GM18861 (cell line): ENCODE results near the gene WDR7.
"Not testable (repeated sequence)": the region's sequence is repeated elsewhere in the genome, so short reads cannot be mapped to it uniquely, and the experiment has no call there.

ENCODE experiments used
- ATAC-seq: cut with Tn5 transposase; IDR thresholded peaks from one replicate; pipeline ENCODE4 v1.9.1; 2021; ENCODE audit not compliant: unreplicated experiment

Gene WDR7

GRCh38 chr18:56652802-56653201 is 1.6 kb downstream of the WDR7 start:
- ATAC-seq: no peak

- not testable (repeated sequence) for ATAC-seq
Observed at GRCh38 chr18:56654280-56654679, 3.1 kb downstream of the WDR7 start.

- no peak for ATAC-seq
Observed at GRCh38 chr18:56658261-56658660, 7.1 kb downstream of the WDR7 start.

- ATAC-seq: no peak
Observed at GRCh38 chr18:56659111-56659510, 8.0 kb downstream of the WDR7 start.

- ATAC-seq: no peak
Observed at GRCh38 chr18:56660655-56661054, 9.5 kb downstream of the WDR7 start.

GRCh38 chr18:56661360-56662062 is 10.4 kb downstream of the WDR7 start:
- ATAC-seq: no peak

- no peak for ATAC-seq
Observed at GRCh38 chr18:56662063-56662408, 10.9 kb downstream of the WDR7 start.

GRCh38 chr18:56662502-56662901 is 11.3 kb downstream of the WDR7 start:
- no peak for ATAC-seq

GRCh38 chr18:56662902-56663301 is 11.7 kb downstream of the WDR7 start:
- ATAC-seq: no peak

GRCh38 chr18:56672391-56672790 is 21.2 kb downstream of the WDR7 start:
- no peak for ATAC-seq

GRCh38 chr18:56672981-56673380 is 21.8 kb downstream of the WDR7 start:
- ATAC-seq: no peak

- no peak for ATAC-seq
Observed at GRCh38 chr18:56676639-56677038, 25.5 kb downstream of the WDR7 start.

GRCh38 chr18:56678836-56679565 is 27.8 kb downstream of the WDR7 start:
- no peak for ATAC-seq

- no peak for ATAC-seq
Observed at GRCh38 chr18:56684277-56684676, 33.1 kb downstream of the WDR7 start.

GRCh38 chr18:56691530-56691929 is 40.4 kb downstream of the WDR7 start:
- ATAC-seq: no peak

- ATAC-seq: no peak
Observed at GRCh38 chr18:56696966-56697365, 45.8 kb downstream of the WDR7 start.

- no peak for ATAC-seq
Observed at GRCh38 chr18:56702946-56703345, 51.8 kb downstream of the WDR7 start.

- peak; percentile 100 for ATAC-seq
Observed at GRCh38 chr18:56709463-56709862, 58.3 kb downstream of the WDR7 start.

- ATAC-seq: no peak
Observed at GRCh38 chr18:56711708-56712445, 60.7 kb downstream of the WDR7 start.

GRCh38 chr18:56712761-56713160 is 61.6 kb downstream of the WDR7 start:
- ATAC-seq: no peak

- no peak for ATAC-seq
Observed at GRCh38 chr18:56715121-56715520, 64.0 kb downstream of the WDR7 start.

GRCh38 chr18:56716692-56717146 is 65.6 kb downstream of the WDR7 start:
- no peak for ATAC-seq
